WTC11 (cell line): ENCODE data around the gene RCN2. TPM values are rescaled to one million over a fixed set of nuclear protein-coding genes. Genes with fewer than 3 reads are reported as not detected.

Experiments used
- ATAC-seq: fragments of 200-7000 bp; cut with Tn5 transposase; 2 replicates; pipeline ENCODE4 v1.10.0; 2021; ENCODE audit warnings: mild to moderate bottlenecking, moderate library complexity
- CTCF ChIA-PET: fragments of 300-600 bp; sonication (Branson Sonifier 250); formaldehyde crosslinking; loops from one replicate; lab custom pipeline; 2021; ENCODE audit warnings: antibody characterized with exemption; lab: Charles Lee
- POLR2A ChIA-PET: fragments of 350-600 bp; sonication (Branson Sonifier 250); formaldehyde crosslinking; loops from one replicate; lab custom pipeline; 2021; ENCODE audit warnings: antibody characterized with exemption; lab: Charles Lee
- DNase-seq: peaks from one replicate; pipeline ENCODE4 v3.0.0; 2021; ENCODE audit warnings: low spot score
- H3K27ac Mint-ChIP-seq: 2 replicates; pipeline ENCODE4 v1.8.0; 2021; ENCODE audit warnings: mixed read lengths
- H3K27me3 Mint-ChIP-seq: 2 replicates; pipeline ENCODE4 v1.8.0; 2021; ENCODE audit warnings: low read depth, mild to moderate bottlenecking, moderate library complexity, mixed read lengths
- H3K36me3 Mint-ChIP-seq: 2 replicates; pipeline ENCODE4 v1.8.0; 2021; ENCODE audit warnings: mixed read lengths
- H3K4me1 Mint-ChIP-seq: 2 replicates; pipeline ENCODE4 v1.8.0; 2022; ENCODE audit warnings: mixed read lengths
- H3K4me3 Mint-ChIP-seq: 2 replicates; pipeline ENCODE4 v1.8.0; 2021; ENCODE audit warnings: mild to moderate bottlenecking, moderate library complexity, mixed read lengths
- H3K9me3 Mint-ChIP-seq: 2 replicates; pipeline ENCODE4 v1.8.0; 2021; ENCODE audit warnings: mixed read lengths
- ATF1 ChIP-seq: sonication (generic); formaldehyde crosslinking; IDR thresholded peaks from 2 replicates; pipeline ENCODE4 v1.8.1; 2023; ENCODE audit warnings: mild to moderate bottlenecking, moderate library complexity, missing genetic modification reagents
- CREB1 ChIP-seq: sonication (generic); formaldehyde crosslinking; IDR thresholded peaks from 2 replicates; pipeline ENCODE4 v1.8.0; 2023; ENCODE audit warnings: mild to moderate bottlenecking, missing genetic modification reagents
- E2F4 ChIP-seq: sonication (generic); formaldehyde crosslinking; IDR thresholded peaks from 2 replicates; pipeline ENCODE4 v1.8.1; 2022; ENCODE audit warnings: low read depth, mild to moderate bottlenecking, moderate library complexity, missing genetic modification reagents, borderline replicate concordance
- ELF4 ChIP-seq: sonication (generic); formaldehyde crosslinking; IDR thresholded peaks from 2 replicates; pipeline ENCODE4 v1.8.1; 2022; ENCODE audit warnings: low read depth, mild to moderate bottlenecking, moderate library complexity, missing genetic modification reagents
- ESRRA ChIP-seq: sonication (generic); formaldehyde crosslinking; IDR thresholded peaks from 2 replicates; pipeline ENCODE4 v1.8.1; 2022; ENCODE audit warnings: mild to moderate bottlenecking, missing genetic modification reagents, borderline replicate concordance
- FOXP1 ChIP-seq: sonication (generic); formaldehyde crosslinking; IDR thresholded peaks from 2 replicates; pipeline ENCODE4 v1.8.0; 2022; ENCODE audit warnings: missing genetic modification reagents, mild to moderate bottlenecking, moderate library complexity, borderline replicate concordance
- FOXP4 ChIP-seq: sonication (generic); formaldehyde crosslinking; IDR thresholded peaks from 2 replicates; pipeline ENCODE4 v1.8.0; 2022; ENCODE audit warnings: mild to moderate bottlenecking, missing genetic modification reagents
- GTF2I ChIP-seq: fragments of 250-450 bp; sonication (Bioruptor Pico); conservative IDR thresholded peaks from 2 replicates; pipeline ENCODE4 v1.4.0; 2021; ENCODE audit warnings: mild to moderate bottlenecking
- MAX ChIP-seq: sonication (generic); formaldehyde crosslinking; IDR thresholded peaks from 2 replicates; pipeline ENCODE4 v1.8.0; 2022; ENCODE audit warnings: mild to moderate bottlenecking, missing genetic modification reagents
- MLX ChIP-seq: sonication (generic); formaldehyde crosslinking; IDR thresholded peaks from 2 replicates; pipeline ENCODE4 v1.8.1; 2023; ENCODE audit warnings: mild to moderate bottlenecking, missing genetic modification reagents, moderate library complexity
- MYBL2 ChIP-seq: sonication (generic); formaldehyde crosslinking; IDR thresholded peaks from 2 replicates; pipeline ENCODE4 v1.8.1; 2023; ENCODE audit warnings: mild to moderate bottlenecking, moderate library complexity, missing genetic modification reagents
- PRRX2 ChIP-seq: fragments of 250-450 bp; sonication (Bioruptor Pico); IDR thresholded peaks from 2 replicates; pipeline ENCODE4 v1.8.0; 2021; ENCODE audit warnings: mild to moderate bottlenecking
- RORB ChIP-seq: fragments of 250-450 bp; sonication (Bioruptor Pico); IDR thresholded peaks from 2 replicates; pipeline ENCODE4 v1.9.0; 2021; ENCODE audit warnings: mild to moderate bottlenecking
- STAT6 ChIP-seq: sonication (generic); formaldehyde crosslinking; conservative IDR thresholded peaks from 2 replicates; pipeline ENCODE4 v1.8.1; 2023; ENCODE audit warnings: mild to moderate bottlenecking, low read depth, missing genetic modification reagents, moderate library complexity
- USF2 ChIP-seq: sonication (generic); formaldehyde crosslinking; IDR thresholded peaks from 2 replicates; pipeline ENCODE4 v1.8.1; 2023; ENCODE audit warnings: mild to moderate bottlenecking, missing genetic modification reagents, moderate library complexity
- ZBTB21 ChIP-seq: sonication (generic); formaldehyde crosslinking; IDR thresholded peaks from 2 replicates; pipeline ENCODE4 v1.8.1; 2023; ENCODE audit warnings: mild to moderate bottlenecking, missing genetic modification reagents, borderline replicate concordance
- ZNF281 ChIP-seq: sonication (generic); formaldehyde crosslinking; IDR thresholded peaks from 2 replicates; pipeline ENCODE4 v1.8.0; 2023; ENCODE audit warnings: mild to moderate bottlenecking, missing genetic modification reagents
- ZNF423 ChIP-seq: fragments of 250-450 bp; sonication (Bioruptor Pico); IDR thresholded peaks from 2 replicates; pipeline ENCODE4 v2.1.2; 2022; ENCODE audit warnings: mild to moderate bottlenecking, moderate library complexity
- ZNF532 ChIP-seq: fragments of 250-450 bp; sonication (Bioruptor Pico); IDR thresholded peaks from 2 replicates; pipeline ENCODE4 v1.9.0; 2021; ENCODE audit warnings: mild to moderate bottlenecking, borderline replicate concordance
- total RNA-seq: library from RNA; stranded (reverse); gene quantifications from 3 replicates; pipeline ENCODE4 v1.2.3, GENCODE V29; 2021

Gene RCN2
- total RNA-seq, 1 experiment from 2014 or later, result 112 TPM

- TF ChIP-seq USF2 (no peak), ESRRA (CRISPR knock-in tag) (no peak), FOXP1 (no peak)
Measured at GRCh38 chr15:76976572-76977270, 45.2 kb downstream of the RCN2 start (continued).

- no peak overlapping the region for H3K4me3 Mint-ChIP-seq
- POLR2A ChIA-PET, result interaction anchor here (0.6 kb wide), 1 partner anchor 644 kb away, joined by 3 read pairs; no protein-coding TSS in a partner anchor
Measured at GRCh38 chr15:76978522-76979330, 47.2 kb downstream of the RCN2 start.

More at GRCh38 chr15:76978522-76979330, 47.2 kb downstream of the RCN2 start:
- Mint-ChIP-seq H3K36me3 (0 out of 2 replicates have a peak, but pooled peaks cover 3% of the 10 kb centered on the region), H3K9me3 (peaks cover 11% of the 10 kb centered on the region), H3K4me1 (peaks cover 1% of the 10 kb centered on the region), H3K27ac (no peak overlapping the region), H3K27me3 (no peaks in the 10 kb centered on the region)
- ATAC-seq, result no peak
- CTCF ChIA-PET, result interaction anchor here (0.5 to 1.3 kb wide), 2 partner anchors 12 to 18 kb away, joined by 3 read pairs; no protein-coding TSS in a partner anchor
- TF ChIP-seq CREB1 (CRISPR knock-in tag) (no peak), E2F4 (CRISPR knock-in tag) (no peak), STAT6 (CRISPR knock-in tag) (no peak), MLX (no peak), MAX (CRISPR knock-in tag) (no peak), ATF1 (CRISPR knock-in tag) (no peak), PRRX2 (CRISPR knock-in tag) (no peak), MYBL2 (CRISPR knock-in tag) (no peak), ZNF423 (CRISPR knock-in tag) (no peak), ZBTB21 (CRISPR knock-in tag) (no peak), GTF2I (CRISPR knock-in tag) (no peak), ZNF281 (CRISPR knock-in tag) (no peak), FOXP4 (no peak), RORB (CRISPR knock-in tag) (no peak), ZNF532 (CRISPR knock-in tag) (no peak), ELF4 (CRISPR knock-in tag) (no peak)
- DNase-seq, result no peak
